H1 (cell line): ENCODE data around the gene SNX3. TPM values are rescaled to one million over a fixed set of nuclear protein-coding genes. Genes with fewer than 3 reads are reported as not detected.

Experiments
- CTCF ChIA-PET: fragments of 300-600 bp; sonication (Branson Sonifier 250); formaldehyde crosslinking; loops from one replicate; lab custom pipeline; 2021; ENCODE audit not compliant: partially characterized antibody; lab: Charles Lee
- POLR2A ChIA-PET: fragments of 300-600 bp; sonication (Branson Sonifier 250); formaldehyde crosslinking; loops from one replicate; lab custom pipeline; 2021; ENCODE audit warnings: inconsistent platforms; ENCODE audit not compliant: partially characterized antibody; lab: Charles Lee
- DNase-seq, 2 experiments: peaks; one replicate each; pipeline versions ENCODE4 v3.0.0 to v3.0.0-alpha.2; 2010 to 2022; ENCODE audit warnings: low spot score in 2 of 2, low read depth in 1 of 2, mixed read lengths in 1 of 2
- FAIRE-seq: peaks from 2 replicates; lab custom pipeline; 2011; peaks lifted over from hg19 to GRCh38; lab: Jason Lieb, UNC
- H2AFZ ChIP-seq: 2 replicates; pipeline ENCODE4 v1.8.1; 2012; ENCODE audit warnings: low read length, inconsistent platforms
- H2AK5ac ChIP-seq: 2 replicates; pipeline ENCODE4 v1.6.1; 2013; ENCODE audit warnings: low read depth, low read length
- H2BK120ac ChIP-seq: replicated peaks from 2 replicates; pipeline ENCODE3; 2013; ENCODE audit warnings: low read depth, low read length, inconsistent platforms
- H2BK12ac ChIP-seq: 2 replicates; pipeline ENCODE4 v1.6.1; 2013; ENCODE audit warnings: low read depth, low read length
- H2BK15ac ChIP-seq: 2 replicates; pipeline ENCODE4 v1.6.1; 2013; ENCODE audit warnings: low read length
- H2BK20ac ChIP-seq: 2 replicates; pipeline ENCODE4 v1.6.1; 2013; ENCODE audit warnings: low read length
- H2BK5ac ChIP-seq: 2 replicates; pipeline ENCODE4 v1.6.1; 2013; ENCODE audit warnings: low read depth, low read length
- H3K14ac ChIP-seq: 2 replicates; pipeline ENCODE4 v1.6.1; 2013; ENCODE audit warnings: inconsistent platforms; ENCODE audit not compliant: insufficient read length
- H3K18ac ChIP-seq: 2 replicates; pipeline ENCODE4 v1.6.1; 2013; ENCODE audit warnings: low read length; ENCODE audit errors: extremely low read depth
- H3K23ac ChIP-seq: 2 replicates; pipeline ENCODE4 v1.6.1; 2013; ENCODE audit warnings: inconsistent platforms; ENCODE audit not compliant: insufficient read length
- H3K23me2 ChIP-seq: 2 replicates; pipeline ENCODE4 v1.6.1; 2013; ENCODE audit warnings: low read depth, low read length
- H3K27ac ChIP-seq: 2 replicates; pipeline ENCODE4 v1.6.1; 2011; ENCODE audit warnings: low read depth, low read length, inconsistent platforms
- H3K27me3 ChIP-seq, 4 experiments: replicated peaks in 1 of 4; 1 replicate in 1 of 4; 2 replicates in 3 of 4; pipeline versions ENCODE4 v1.6.1 to v1.8.1; 2011 to 2013; ENCODE audit warnings: low read length in 3 of 4, mild to moderate bottlenecking in 3 of 4, inconsistent platforms in 2 of 4, mixed read lengths in 2 of 4, moderate library complexity in 1 of 4; ENCODE audit not compliant: control insufficient read depth in 3 of 4, insufficient read depth in 3 of 4; ENCODE audit errors: extremely low read depth in 1 of 4
- H3K36me3 ChIP-seq, 4 experiments: 2 replicates each; pipeline versions ENCODE4 v1.6.1 to v1.8.1; 2011 to 2013; ENCODE audit warnings: mild to moderate bottlenecking in 4 of 4, low read length in 3 of 4, moderate library complexity in 2 of 4, control low read depth in 1 of 4, inconsistent platforms in 1 of 4; ENCODE audit not compliant: insufficient read depth in 4 of 4, control insufficient read depth in 2 of 4
- H3K4ac ChIP-seq: replicated peaks from 2 replicates; pipeline ENCODE3; 2013; ENCODE audit warnings: low read length, low read depth, mixed read lengths, inconsistent platforms; ENCODE audit not compliant: insufficient read length
- H3K4me1 ChIP-seq, 4 experiments: replicated peaks in 1 of 4; 1 replicate in 1 of 4; 2 replicates in 3 of 4; pipeline versions ENCODE4 v1.6.1 to v1.8.1; 2011 to 2013; ENCODE audit warnings: low read length in 3 of 4, inconsistent platforms in 2 of 4, mixed read lengths in 1 of 4; ENCODE audit not compliant: insufficient read depth in 4 of 4, control insufficient read depth in 3 of 4
- H3K4me2 ChIP-seq, 2 experiments: 2 replicates each; pipeline versions ENCODE4 v1.6.1 to v1.8.1; 2011 to 2013; ENCODE audit warnings: low read depth in 2 of 2, low read length in 2 of 2, control low read depth in 1 of 2, inconsistent platforms in 1 of 2, mild to moderate bottlenecking in 1 of 2; ENCODE audit not compliant: insufficient read depth in 1 of 2
- H3K4me3 ChIP-seq, 4 experiments: fragments of 200-600, 300-600 bp in 1 of 4; sonication (generic), shearing (Covaris generic), sonication (Bioruptor Twin) in 1 of 4; 2 replicates each; pipeline versions ENCODE4 v1.5.1 to v1.8.1; 2011 to 2016; ENCODE audit warnings: low read length in 4 of 4, low read depth in 3 of 4, control low read depth in 2 of 4, inconsistent platforms in 2 of 4, mild to moderate bottlenecking in 2 of 4, mixed read lengths in 1 of 4, moderate library complexity in 1 of 4; ENCODE audit not compliant: insufficient read depth in 2 of 4; ENCODE audit errors: extremely low read depth in 1 of 4
- H3K56ac ChIP-seq: replicated peaks from 2 replicates; pipeline ENCODE3; 2013; ENCODE audit warnings: low read depth, mild to moderate bottlenecking, mixed read lengths, low read length, inconsistent platforms; ENCODE audit not compliant: insufficient read length
- H3K79me1 ChIP-seq: 2 replicates; pipeline ENCODE4 v1.6.1; 2013; ENCODE audit warnings: low read depth, low read length, control low read depth
- H3K79me2 ChIP-seq, 2 experiments: 2 replicates each; pipeline versions ENCODE4 v1.6.1 to v1.8.1; 2012 to 2013; ENCODE audit warnings: low read length in 2 of 2, mild to moderate bottlenecking in 2 of 2, inconsistent platforms in 1 of 2; ENCODE audit not compliant: insufficient read depth in 2 of 2, control insufficient read depth in 1 of 2
- H3K9ac ChIP-seq, 4 experiments: replicated peaks in 1 of 4; 1 replicate in 1 of 4; 2 replicates in 3 of 4; pipeline versions ENCODE4 v1.6.1 to v1.8.1; 2011 to 2013; ENCODE audit warnings: low read depth in 3 of 4, low read length in 3 of 4, control low read depth in 2 of 4, mild to moderate bottlenecking in 2 of 4, moderate library complexity in 2 of 4, inconsistent platforms in 1 of 4; ENCODE audit errors: extremely low read depth in 1 of 4
- H3K9me3 ChIP-seq, 2 experiments: 2 replicates each; pipeline versions ENCODE4 v1.6.1 to v1.8.1; 2012 to 2013; ENCODE audit warnings: mild to moderate bottlenecking in 2 of 2, moderate library complexity in 2 of 2, control low read depth in 1 of 2, inconsistent platforms in 1 of 2, low read depth in 1 of 2, low read length in 1 of 2, mixed read lengths in 1 of 2; ENCODE audit not compliant: insufficient read depth in 2 of 2
- H4K20me1 ChIP-seq, 2 experiments: replicated peaks in 1 of 2; 2 replicates each; pipeline versions ENCODE3 to v1.8.1; 2011 to 2013; ENCODE audit warnings: inconsistent platforms in 2 of 2, low read length in 2 of 2, mild to moderate bottlenecking in 1 of 2; ENCODE audit not compliant: insufficient read depth in 2 of 2, control insufficient read depth in 1 of 2
- H4K5ac ChIP-seq: 2 replicates; pipeline ENCODE4 v1.6.1; 2013; ENCODE audit warnings: low read length, low read depth, mixed read lengths, inconsistent platforms; ENCODE audit not compliant: insufficient read length
- H4K8ac ChIP-seq: 2 replicates; pipeline ENCODE4 v1.8.0; 2013; ENCODE audit warnings: mild to moderate bottlenecking, moderate library complexity, low read length, inconsistent platforms; ENCODE audit not compliant: insufficient read depth; ENCODE audit errors: extremely low read depth
- H4K91ac ChIP-seq: replicated peaks from 2 replicates; pipeline ENCODE3; 2013; ENCODE audit warnings: low read length, mixed read lengths, inconsistent platforms; ENCODE audit not compliant: insufficient read length
- NRF1 ChIP-seq: IDR thresholded peaks from 2 replicates; pipeline ENCODE4 v1.6.1; 2011; ENCODE audit warnings: mild to moderate bottlenecking, low read depth, low read length, improper control_type of control experiment
- TAF1 ChIP-seq: IDR thresholded peaks from 2 replicates; pipeline ENCODE4 v1.6.1; 2011; ENCODE audit warnings: mild to moderate bottlenecking, low read depth, low read length
- WGBS, 2 experiments: shearing (Covaris generic) in 1 of 2; methylation state at CpG; one replicate each; pipeline versions ENCODE4 v1.1.6 to v1.1.7; 2013 to 2015; ENCODE audit warnings: low lambda C conversion rate in 2 of 2, mixed read lengths in 2 of 2, inconsistent platforms in 1 of 2, low coverage in 1 of 2, missing lambda C conversion rate in 1 of 2; ENCODE audit not compliant: insufficient replicate concordance in 2 of 2, insufficient coverage in 1 of 2, insufficient read length in 1 of 2; ENCODE audit errors: extremely low coverage in 1 of 2, missing lambda C conversion rate in 1 of 2; 5-methylcytosine and 5-hydroxymethylcytosine counted together
- polyA plus RNA-seq, 7 experiments: library from polyadenylated mRNA; depleted of rRNA in 3 of 7; stranded (reverse) in 5 of 7; unstranded in 2 of 7; fragments of >200 nt in 5 of 7; fragments of 200-250 nt in 2 of 7; gene quantifications; 1 replicate in 5 of 7; 2 replicates in 1 of 7; 4 replicates in 1 of 7; pipeline versions ENCODE4 v1.2.1 to v1.2.3, GENCODE V29; 2011 to 2013; ENCODE audit warnings: missing spikeins in 2 of 7, mixed read lengths in 2 of 7
- total RNA-seq: library from RNA; stranded (reverse); fragmentation: NEBNext Ultra II Directional; extraction: Animal tissue kit (Norgen Biotek cat#: 25700); gene quantifications from 2 replicates; pipeline ENCODE4 v1.2.1, GENCODE V29; 2021

The SNX3 gene
- total and polyA plus RNA-seq, 2 of the 8 experiments (the other 6 are each of a cell fraction or from before 2014, with no cell fraction given), result 72.5 to 150 TPM

DNA sequence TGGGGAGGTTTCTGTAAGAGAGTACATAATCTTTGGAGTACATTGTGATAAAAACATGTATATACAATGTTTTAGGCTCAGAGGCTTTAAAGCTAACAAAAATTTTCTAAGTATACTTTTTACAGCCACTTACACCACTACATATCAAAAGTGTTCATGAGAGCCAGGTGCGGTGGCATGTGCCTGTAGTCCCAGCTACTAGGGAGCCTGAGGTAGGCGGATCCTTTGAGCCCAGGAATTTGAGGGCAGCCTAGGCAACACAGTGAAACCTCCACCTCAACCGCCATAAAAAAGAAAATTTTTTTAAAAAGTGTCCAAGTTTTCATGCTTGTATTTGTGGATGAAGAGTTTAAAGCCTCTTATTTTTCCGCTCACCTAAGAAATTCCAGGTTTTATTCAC lies 22.5 kb downstream of the SNX3 start:
- no peak overlapping the region for H2AK5ac ChIP-seq
- H2BK20ac ChIP-seq, result no peak overlapping the region
- H3K23ac ChIP-seq, result no peak overlapping the region
- no peak overlapping the region for H4K91ac ChIP-seq
- H2BK15ac ChIP-seq, result no peak overlapping the region
- no peak overlapping the region for H3K9ac ChIP-seq
- H3K56ac ChIP-seq, result no peak overlapping the region
- 0 out of 4 replicates have a peak, but pooled peaks cover 0 to 5% of the 10 kb centered on the region in 2 experiments for H3K9me3 ChIP-seq
- no peaks in the 10 kb centered on the region for H3K79me1 ChIP-seq
- no peak overlapping the region for H3K27ac ChIP-seq
- H3K27me3 ChIP-seq, result no peaks in the 10 kb centered on the region
- no peak overlapping the region for H3K4ac ChIP-seq
- no peaks in the 10 kb centered on the region for H3K4me1 ChIP-seq
- no peak overlapping the region for H4K5ac ChIP-seq
- H3K18ac ChIP-seq, result no peak overlapping the region
- no peak overlapping the region for H3K4me2 ChIP-seq
- no peak overlapping the region for H2BK120ac ChIP-seq
- DNase-seq (no peak), FAIRE-seq (no peak)
- peaks cover 0 to 3% of the 10 kb centered on the region in 2 experiments; a peak in 1 of 4 replicates for H3K79me2 ChIP-seq
- no peak overlapping the region for H3K4me3 ChIP-seq
- H3K36me3 ChIP-seq, result no peaks in the 10 kb centered on the region
- H3K23me2 ChIP-seq, result no peaks in the 10 kb centered on the region
- H3K14ac ChIP-seq, result no peak overlapping the region
- H4K8ac ChIP-seq, result no peak overlapping the region
- no peak for TF ChIP-seq TAF1
- TF ChIP-seq NRF1, result no peak
- H2BK12ac ChIP-seq, result no peak overlapping the region
- ChIA-PET POLR2A (no interaction called here), CTCF (interaction anchor here (0.7 to 1.0 kb wide), 2 partner anchors 9 to 61 kb away, joined by 3 to 4 read pairs; no protein-coding TSS in a partner anchor)
- H2AFZ ChIP-seq, result no peak overlapping the region
- WGBS, 2 experiments, result 93% methylated on average over 4 of the region's 4 CpGs; no CpG with 5 or more reads in 1 of the 2 experiments
- no peak overlapping the region for H2BK5ac ChIP-seq
- peaks cover 0 to 2% of the 10 kb centered on the region in 2 experiments for H4K20me1 ChIP-seq
